Neural progenitor cell (in vitro differentiated cells): ENCODE data around the gene AFF1.

Experiments
- CTCF ChIP-seq: fragments of 200-600 bp; sonication (generic); IDR thresholded peaks from 2 replicates; pipeline ENCODE4 v1.5.1; 2017; ENCODE audit warnings: antibody characterized with exemption, mild to moderate bottlenecking
- EZH2phosphoT487 ChIP-seq: fragments of 200-600 bp; sonication (generic); IDR thresholded peaks from 2 replicates; pipeline ENCODE4 v1.6.1; 2017; ENCODE audit warnings: antibody characterized with exemption

- TF ChIP-seq CTCF = no peak
- no peak for TF ChIP-seq EZH2phosphoT487
Observed at GRCh38 chr4:86917212-86918039, 17.4 kb upstream of the AFF1 start.
